H1 (cell line): ENCODE results near the gene ARHGEF10L. TPM values are rescaled to one million over a fixed set of nuclear protein-coding genes. Genes with fewer than 3 reads are reported as not detected.

Experiments
- CTCF ChIA-PET: fragments of 300-600 bp; sonication (Branson Sonifier 250); formaldehyde crosslinking; loops from one replicate; lab custom pipeline; 2021; ENCODE audit not compliant: partially characterized antibody; lab: Charles Lee
- POLR2A ChIA-PET: fragments of 300-600 bp; sonication (Branson Sonifier 250); formaldehyde crosslinking; loops from one replicate; lab custom pipeline; 2021; ENCODE audit warnings: inconsistent platforms; ENCODE audit not compliant: partially characterized antibody; lab: Charles Lee
- DNase-seq, 2 experiments: peaks; one replicate each; pipeline versions ENCODE4 v3.0.0 to v3.0.0-alpha.2; 2010 to 2022; ENCODE audit warnings: low spot score in 2 of 2, low read depth in 1 of 2, mixed read lengths in 1 of 2
- FAIRE-seq: peaks from 2 replicates; lab custom pipeline; 2011; peaks lifted over from hg19 to GRCh38; lab: Jason Lieb, UNC
- H2AFZ ChIP-seq: 2 replicates; pipeline ENCODE4 v1.8.1; 2012; ENCODE audit warnings: low read length, inconsistent platforms
- H2AK5ac ChIP-seq: 2 replicates; pipeline ENCODE4 v1.6.1; 2013; ENCODE audit warnings: low read depth, low read length
- H2BK120ac ChIP-seq: replicated peaks from 2 replicates; pipeline ENCODE3; 2013; ENCODE audit warnings: low read depth, low read length, inconsistent platforms
- H2BK12ac ChIP-seq: 2 replicates; pipeline ENCODE4 v1.6.1; 2013; ENCODE audit warnings: low read depth, low read length
- H2BK15ac ChIP-seq: 2 replicates; pipeline ENCODE4 v1.6.1; 2013; ENCODE audit warnings: low read length
- H2BK20ac ChIP-seq: 2 replicates; pipeline ENCODE4 v1.6.1; 2013; ENCODE audit warnings: low read length
- H2BK5ac ChIP-seq: 2 replicates; pipeline ENCODE4 v1.6.1; 2013; ENCODE audit warnings: low read depth, low read length
- H3K14ac ChIP-seq: 2 replicates; pipeline ENCODE4 v1.6.1; 2013; ENCODE audit warnings: inconsistent platforms; ENCODE audit not compliant: insufficient read length
- H3K18ac ChIP-seq: 2 replicates; pipeline ENCODE4 v1.6.1; 2013; ENCODE audit warnings: low read length; ENCODE audit errors: extremely low read depth
- H3K23ac ChIP-seq: 2 replicates; pipeline ENCODE4 v1.6.1; 2013; ENCODE audit warnings: inconsistent platforms; ENCODE audit not compliant: insufficient read length
- H3K23me2 ChIP-seq: 2 replicates; pipeline ENCODE4 v1.6.1; 2013; ENCODE audit warnings: low read depth, low read length
- H3K27ac ChIP-seq: 2 replicates; pipeline ENCODE4 v1.6.1; 2011; ENCODE audit warnings: low read depth, low read length, inconsistent platforms
- H3K27me3 ChIP-seq, 4 experiments: replicated peaks in 1 of 4; 1 replicate in 1 of 4; 2 replicates in 3 of 4; pipeline versions ENCODE4 v1.6.1 to v1.8.1; 2011 to 2013; ENCODE audit warnings: low read length in 3 of 4, mild to moderate bottlenecking in 3 of 4, inconsistent platforms in 2 of 4, mixed read lengths in 2 of 4, moderate library complexity in 1 of 4; ENCODE audit not compliant: control insufficient read depth in 3 of 4, insufficient read depth in 3 of 4; ENCODE audit errors: extremely low read depth in 1 of 4
- H3K36me3 ChIP-seq, 4 experiments: 2 replicates each; pipeline versions ENCODE4 v1.6.1 to v1.8.1; 2011 to 2013; ENCODE audit warnings: mild to moderate bottlenecking in 4 of 4, low read length in 3 of 4, moderate library complexity in 2 of 4, control low read depth in 1 of 4, inconsistent platforms in 1 of 4; ENCODE audit not compliant: insufficient read depth in 4 of 4, control insufficient read depth in 2 of 4
- H3K4ac ChIP-seq: replicated peaks from 2 replicates; pipeline ENCODE3; 2013; ENCODE audit warnings: low read length, low read depth, mixed read lengths, inconsistent platforms; ENCODE audit not compliant: insufficient read length
- H3K4me1 ChIP-seq, 4 experiments: replicated peaks in 1 of 4; 1 replicate in 1 of 4; 2 replicates in 3 of 4; pipeline versions ENCODE4 v1.6.1 to v1.8.1; 2011 to 2013; ENCODE audit warnings: low read length in 3 of 4, inconsistent platforms in 2 of 4, mixed read lengths in 1 of 4; ENCODE audit not compliant: insufficient read depth in 4 of 4, control insufficient read depth in 3 of 4
- H3K4me2 ChIP-seq, 2 experiments: 2 replicates each; pipeline versions ENCODE4 v1.6.1 to v1.8.1; 2011 to 2013; ENCODE audit warnings: low read depth in 2 of 2, low read length in 2 of 2, control low read depth in 1 of 2, inconsistent platforms in 1 of 2, mild to moderate bottlenecking in 1 of 2; ENCODE audit not compliant: insufficient read depth in 1 of 2
- H3K4me3 ChIP-seq, 4 experiments: fragments of 200-600, 300-600 bp in 1 of 4; sonication (generic), shearing (Covaris generic), sonication (Bioruptor Twin) in 1 of 4; 2 replicates each; pipeline versions ENCODE4 v1.5.1 to v1.8.1; 2011 to 2016; ENCODE audit warnings: low read length in 4 of 4, low read depth in 3 of 4, control low read depth in 2 of 4, inconsistent platforms in 2 of 4, mild to moderate bottlenecking in 2 of 4, mixed read lengths in 1 of 4, moderate library complexity in 1 of 4; ENCODE audit not compliant: insufficient read depth in 2 of 4; ENCODE audit errors: extremely low read depth in 1 of 4
- H3K56ac ChIP-seq: replicated peaks from 2 replicates; pipeline ENCODE3; 2013; ENCODE audit warnings: low read depth, mild to moderate bottlenecking, mixed read lengths, low read length, inconsistent platforms; ENCODE audit not compliant: insufficient read length
- H3K79me1 ChIP-seq: 2 replicates; pipeline ENCODE4 v1.6.1; 2013; ENCODE audit warnings: low read depth, low read length, control low read depth
- H3K79me2 ChIP-seq, 2 experiments: 2 replicates each; pipeline versions ENCODE4 v1.6.1 to v1.8.1; 2012 to 2013; ENCODE audit warnings: low read length in 2 of 2, mild to moderate bottlenecking in 2 of 2, inconsistent platforms in 1 of 2; ENCODE audit not compliant: insufficient read depth in 2 of 2, control insufficient read depth in 1 of 2
- H3K9ac ChIP-seq, 4 experiments: replicated peaks in 1 of 4; 1 replicate in 1 of 4; 2 replicates in 3 of 4; pipeline versions ENCODE4 v1.6.1 to v1.8.1; 2011 to 2013; ENCODE audit warnings: low read depth in 3 of 4, low read length in 3 of 4, control low read depth in 2 of 4, mild to moderate bottlenecking in 2 of 4, moderate library complexity in 2 of 4, inconsistent platforms in 1 of 4; ENCODE audit errors: extremely low read depth in 1 of 4
- H3K9me3 ChIP-seq, 2 experiments: 2 replicates each; pipeline versions ENCODE4 v1.6.1 to v1.8.1; 2012 to 2013; ENCODE audit warnings: mild to moderate bottlenecking in 2 of 2, moderate library complexity in 2 of 2, control low read depth in 1 of 2, inconsistent platforms in 1 of 2, low read depth in 1 of 2, low read length in 1 of 2, mixed read lengths in 1 of 2; ENCODE audit not compliant: insufficient read depth in 2 of 2
- H4K20me1 ChIP-seq, 2 experiments: replicated peaks in 1 of 2; 2 replicates each; pipeline versions ENCODE3 to v1.8.1; 2011 to 2013; ENCODE audit warnings: inconsistent platforms in 2 of 2, low read length in 2 of 2, mild to moderate bottlenecking in 1 of 2; ENCODE audit not compliant: insufficient read depth in 2 of 2, control insufficient read depth in 1 of 2
- H4K5ac ChIP-seq: 2 replicates; pipeline ENCODE4 v1.6.1; 2013; ENCODE audit warnings: low read length, low read depth, mixed read lengths, inconsistent platforms; ENCODE audit not compliant: insufficient read length
- H4K8ac ChIP-seq: 2 replicates; pipeline ENCODE4 v1.8.0; 2013; ENCODE audit warnings: mild to moderate bottlenecking, moderate library complexity, low read length, inconsistent platforms; ENCODE audit not compliant: insufficient read depth; ENCODE audit errors: extremely low read depth
- H4K91ac ChIP-seq: replicated peaks from 2 replicates; pipeline ENCODE3; 2013; ENCODE audit warnings: low read length, mixed read lengths, inconsistent platforms; ENCODE audit not compliant: insufficient read length
- E2F6 ChIP-seq: IDR thresholded peaks from 2 replicates; pipeline ENCODE4 v1.6.1; 2012; ENCODE audit warnings: inconsistent platforms
- GABPA ChIP-seq: IDR thresholded peaks from 2 replicates; pipeline ENCODE4 v1.6.1; 2011; ENCODE audit warnings: mild to moderate bottlenecking, low read length, moderate library complexity, borderline replicate concordance; ENCODE audit not compliant: insufficient read depth
- GTF2F1 ChIP-seq: IDR thresholded peaks from 2 replicates; pipeline ENCODE4 v1.6.1; 2012; ENCODE audit warnings: low read depth, low read length, improper control_type of control experiment, borderline replicate concordance
- HDAC6 ChIP-seq: IDR thresholded peaks from one replicate; pipeline ENCODE4 v1.7.1; 2012; ENCODE audit warnings: low read depth, mild to moderate bottlenecking, inconsistent platforms, low read length, moderate library complexity
- RBBP5 ChIP-seq: IDR thresholded peaks from 2 replicates; pipeline ENCODE4 v1.7.1; 2012; ENCODE audit warnings: low read depth, mild to moderate bottlenecking, inconsistent platforms, low read length, moderate library complexity, borderline replicate concordance
- SIN3A ChIP-seq, 2 experiments: IDR thresholded peaks in 1 of 2; conservative IDR thresholded peaks in 1 of 2; 2 replicates each; pipeline ENCODE4 v1.6.1; 2011 to 2012; ENCODE audit warnings: low read length in 2 of 2, improper control_type of control experiment in 1 of 2, low read depth in 1 of 2, mild to moderate bottlenecking in 1 of 2
- SUZ12 ChIP-seq: fragments of 200-600 bp; sonication (generic); IDR thresholded peaks from 2 replicates; pipeline ENCODE4 v1.6.1; 2012; ENCODE audit warnings: mild to moderate bottlenecking, inconsistent platforms, low read length, moderate library complexity, mixed read lengths
- TCF12 ChIP-seq: IDR thresholded peaks from 2 replicates; pipeline ENCODE4 v1.6.1; 2011; ENCODE audit warnings: low read depth, mild to moderate bottlenecking, low read length
- USF2 ChIP-seq: IDR thresholded peaks from 2 replicates; pipeline ENCODE4 v1.6.1; 2011; ENCODE audit warnings: low read length, improper control_type of control experiment
- WGBS, 2 experiments: shearing (Covaris generic) in 1 of 2; methylation state at CpG; one replicate each; pipeline versions ENCODE4 v1.1.6 to v1.1.7; 2013 to 2015; ENCODE audit warnings: low lambda C conversion rate in 2 of 2, mixed read lengths in 2 of 2, inconsistent platforms in 1 of 2, low coverage in 1 of 2, missing lambda C conversion rate in 1 of 2; ENCODE audit not compliant: insufficient replicate concordance in 2 of 2, insufficient coverage in 1 of 2, insufficient read length in 1 of 2; ENCODE audit errors: extremely low coverage in 1 of 2, missing lambda C conversion rate in 1 of 2; 5-methylcytosine and 5-hydroxymethylcytosine counted together
- polyA plus RNA-seq, 7 experiments: library from polyadenylated mRNA; depleted of rRNA in 3 of 7; stranded (reverse) in 5 of 7; unstranded in 2 of 7; fragments of >200 nt in 5 of 7; fragments of 200-250 nt in 2 of 7; gene quantifications; 1 replicate in 5 of 7; 2 replicates in 1 of 7; 4 replicates in 1 of 7; pipeline versions ENCODE4 v1.2.1 to v1.2.3, GENCODE V29; 2011 to 2013; ENCODE audit warnings: missing spikeins in 2 of 7, mixed read lengths in 2 of 7
- total RNA-seq: library from RNA; stranded (reverse); fragmentation: NEBNext Ultra II Directional; extraction: Animal tissue kit (Norgen Biotek cat#: 25700); gene quantifications from 2 replicates; pipeline ENCODE4 v1.2.1, GENCODE V29; 2021

The ARHGEF10L gene
- total and polyA plus RNA-seq, 2 of the 8 experiments (the other 6 are each of a cell fraction or from before 2014, with no cell fraction given): 33.6 to 39.6 TPM

GRCh38 chr1:17674726-17675500 is 135.4 kb downstream of the ARHGEF10L start:
- peaks cover 0 to 15% (median 7%) of the 10 kb centered on the region in 4 experiments; a peak in 5 of 7 replicates for H3K4me1 ChIP-seq
- no peak overlapping the region for H3K18ac ChIP-seq
- no peaks in the 10 kb centered on the region; a peak in 1 of 4 replicates for H3K79me2 ChIP-seq
- H3K9me3 ChIP-seq: no peaks in the 10 kb centered on the region
- no peak overlapping the region for H3K4ac ChIP-seq
- H2BK20ac ChIP-seq: no peak overlapping the region
- no peak overlapping the region for H3K27ac ChIP-seq
- DNase-seq (no peak), FAIRE-seq (no peak)
- no peak overlapping the region for H2AK5ac ChIP-seq
- no peak overlapping the region for H3K9ac ChIP-seq
- no peak overlapping the region for H2AFZ ChIP-seq
- POLR2A ChIA-PET: no interaction called here
- H3K4me2 ChIP-seq: no peak overlapping the region
- WGBS, 2 experiments: 92% methylated on average over 14 of the region's 14 CpGs; no CpG with 5 or more reads in 1 of the 2 experiments
- H3K56ac ChIP-seq: no peak overlapping the region
- no peak overlapping the region for H3K14ac ChIP-seq
- H4K5ac ChIP-seq: no peak overlapping the region
- no peak overlapping the region; the same call in 1 of the 2 replicates for H2BK12ac ChIP-seq
- H4K91ac ChIP-seq: no peak overlapping the region
- no peak overlapping the region for H2BK15ac ChIP-seq
- no peak overlapping the region for H2BK120ac ChIP-seq
- H3K4me3 ChIP-seq: no peak overlapping the region
- no peak overlapping the region for H4K8ac ChIP-seq
- no peaks in the 10 kb centered on the region; the same call in 1 of the 2 replicates for H3K23me2 ChIP-seq
- H3K36me3 ChIP-seq: 0 out of 8 replicates have a peak, but pooled peaks cover 0 to 2% (median 0%) of the 10 kb centered on the region in 4 experiments
- H4K20me1 ChIP-seq: peaks cover 9 to 21% of the 10 kb centered on the region in 2 experiments
- 0 out of 2 replicates have a peak overlapping the region, but pooled peaks have one; percentile 2 for H2BK5ac ChIP-seq
- no peaks in the 10 kb centered on the region for H3K27me3 ChIP-seq
- CTCF ChIA-PET: interaction anchor here (1.0 to 3.3 kb wide), 6 partner anchors 9 to 68 kb away, joined by 3 to 12 read pairs (median 8); no protein-coding TSS in a partner anchor
- H3K23ac ChIP-seq: no peak overlapping the region
- peaks cover 7% of the 10 kb centered on the region for H3K79me1 ChIP-seq
- no peak for TF ChIP-seq TCF12
- no peak for TF ChIP-seq SIN3A (conservative IDR thresholded peaks at IDR 0.05 in 1 of 2, IDR thresholded peaks at IDR 0.05 in 1 of 2; ENCODE audit: low read depth in 1 of 2, low read length in 2 of 2)
- TF ChIP-seq USF2: no peak
- no peak for TF ChIP-seq GABPA
- TF ChIP-seq GTF2F1: no peak
- TF ChIP-seq E2F6: no peak
- TF ChIP-seq SUZ12: no peak
- TF ChIP-seq RBBP5: no peak
- no peak for TF ChIP-seq HDAC6
